NT2/D1 (cell line): ENCODE results near the gene PKP1.

Experiments
- SUZ12 ChIP-seq: IDR thresholded peaks from 2 replicates; pipeline ENCODE4 v1.6.1; 2011; ENCODE audit not compliant: insufficient read length, insufficient read depth; ENCODE audit errors: extremely low read depth
- YY1 ChIP-seq: IDR thresholded peaks from 2 replicates; pipeline ENCODE4 v1.6.1; 2011; ENCODE audit not compliant: insufficient read length, insufficient read depth
- ZNF274 ChIP-seq: IDR thresholded peaks from 2 replicates; pipeline ENCODE4 v1.6.1; 2011; ENCODE audit warnings: mild to moderate bottlenecking, low read depth, low read length

DNA sequence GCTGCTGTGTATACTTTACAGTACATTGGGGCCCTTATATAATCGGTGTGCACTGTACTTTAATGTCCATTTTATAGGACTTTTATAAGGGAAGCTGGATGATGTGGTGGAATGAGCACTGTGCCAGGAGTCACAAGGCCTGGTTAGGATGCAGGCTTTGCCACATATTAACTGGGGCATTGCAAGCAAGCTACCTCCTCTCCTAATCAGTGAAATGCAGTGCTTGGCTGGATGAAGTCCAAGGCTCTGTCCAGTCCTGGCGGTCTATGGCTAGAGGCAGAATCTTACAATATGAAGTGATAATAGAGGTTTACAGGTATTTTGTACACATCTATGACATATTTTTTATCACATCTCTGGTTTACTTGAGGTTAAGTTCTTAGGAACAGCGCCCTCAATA is 1.7 kb upstream of the PKP1 start:
- TF ChIP-seq YY1, result no peak
- no peak for TF ChIP-seq ZNF274
- no peak for TF ChIP-seq SUZ12
